Ectodermal cell (in vitro differentiated cells): Measurements from ENCODE around the gene ATP23.

Experiments
- H3K27ac ChIP-seq: 2 replicates; pipeline ENCODE4 v1.7.0; 2013; ENCODE audit warnings: mild to moderate bottlenecking, low read depth, low read length; ENCODE audit not compliant: insufficient read depth, poor library complexity, severe bottlenecking
- H3K27me3 ChIP-seq: 2 replicates; pipeline ENCODE4 v1.7.0; 2013; ENCODE audit warnings: mild to moderate bottlenecking, low read length; ENCODE audit not compliant: insufficient read depth, control insufficient read depth, poor library complexity, severe bottlenecking
- H3K36me3 ChIP-seq: one replicate; pipeline ENCODE4 v1.7.0; 2013; ENCODE audit warnings: low read length; ENCODE audit not compliant: control insufficient read depth, insufficient read depth
- H3K4me1 ChIP-seq: one replicate; pipeline ENCODE4 v1.7.0; 2013; ENCODE audit warnings: low read length; ENCODE audit not compliant: control insufficient read depth, insufficient read depth
- H3K4me3 ChIP-seq: 2 replicates; pipeline ENCODE4 v1.7.0; 2013; ENCODE audit warnings: low read depth, low read length, control low read depth; ENCODE audit not compliant: insufficient read depth
- H3K9me3 ChIP-seq: 2 replicates; pipeline ENCODE4 v1.7.0; 2013; ENCODE audit warnings: mild to moderate bottlenecking, low read length, moderate library complexity; ENCODE audit not compliant: control insufficient read depth
- WGBS, 2 experiments: methylation state at CpG; one replicate each; pipeline ENCODE4 v1.1.7; 2013; ENCODE audit warnings: missing lambda C conversion rate in 2 of 2; 5-methylcytosine and 5-hydroxymethylcytosine counted together

The ATP23 gene

DNA sequence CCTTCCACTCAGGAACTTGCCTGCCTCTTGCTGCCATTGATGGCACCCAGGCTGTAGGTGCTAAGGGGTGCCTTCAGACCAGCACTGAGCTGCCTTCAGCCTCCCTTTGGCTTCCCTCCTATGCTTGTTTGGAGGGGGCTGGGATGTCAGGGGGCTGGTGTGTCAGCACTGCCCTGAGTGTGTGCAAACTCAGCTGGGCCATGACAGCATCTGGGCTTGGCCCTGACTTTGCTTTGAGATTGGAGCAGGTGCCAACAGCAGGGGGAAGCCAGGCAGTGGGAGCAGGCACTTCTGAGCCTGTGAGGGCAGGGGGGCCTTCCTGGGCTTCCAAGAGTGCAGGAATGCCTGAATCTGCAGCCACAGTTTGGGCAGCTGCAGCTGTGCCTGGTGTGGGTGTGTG is 56.9 kb downstream of the ATP23 start:
- no peak overlapping the region for H3K4me3 ChIP-seq
- H3K27ac ChIP-seq = no peak overlapping the region
- H3K27me3 ChIP-seq = no peaks in the 10 kb centered on the region
- H3K9me3 ChIP-seq = peaks cover 5% of the 10 kb centered on the region
- no peaks in the 10 kb centered on the region for H3K36me3 ChIP-seq
- H3K4me1 ChIP-seq = no peaks in the 10 kb centered on the region

DNA sequence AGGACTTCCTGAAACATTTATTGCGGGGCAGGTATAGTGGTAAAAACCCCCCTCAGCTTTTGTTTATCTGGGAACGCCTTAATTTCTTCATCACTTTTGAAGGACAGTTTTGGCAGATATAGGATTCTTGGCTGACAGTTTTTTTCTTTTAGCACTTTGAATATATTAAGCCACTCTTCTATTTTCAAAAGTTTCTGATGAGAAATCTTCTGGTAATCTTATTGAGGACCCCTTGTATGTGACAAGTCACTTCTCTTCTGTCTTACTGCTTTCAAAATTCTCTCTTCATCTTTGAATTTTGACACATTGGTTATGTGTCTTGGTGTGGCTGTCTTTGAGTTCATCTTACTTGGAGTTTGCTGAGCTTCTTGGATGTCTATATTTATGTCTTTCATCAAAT is 59.1 kb downstream of the ATP23 start:
- H3K4me3 ChIP-seq = no peak overlapping the region
- no peaks in the 10 kb centered on the region for H3K36me3 ChIP-seq
- H3K27ac ChIP-seq = no peak overlapping the region
- H3K4me1 ChIP-seq = no peaks in the 10 kb centered on the region
- H3K27me3 ChIP-seq = no peaks in the 10 kb centered on the region
- H3K9me3 ChIP-seq = peaks cover 5% of the 10 kb centered on the region
- WGBS, 2 experiments = 97 to 100% methylated on average over 2 of the region's 2 CpGs

DNA sequence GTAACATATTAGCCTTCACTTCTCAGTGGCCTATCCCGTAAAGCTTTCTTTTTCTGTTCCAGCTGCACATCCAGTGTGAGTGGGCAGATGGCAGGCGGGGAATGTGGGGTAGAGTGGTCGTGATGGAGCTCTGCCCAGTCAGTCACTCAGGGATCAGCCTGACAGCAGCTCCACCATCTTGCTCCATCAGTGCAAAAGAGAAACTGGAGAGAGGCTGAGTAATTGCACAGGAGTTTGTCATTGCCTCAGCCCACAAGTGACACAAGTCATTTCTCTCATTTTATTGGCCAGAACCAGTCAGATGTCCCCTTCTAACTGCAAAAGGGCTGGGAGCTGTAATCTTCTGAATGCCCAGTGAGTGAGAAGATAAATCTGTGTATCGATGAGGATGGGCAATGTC is 66.5 kb downstream of the ATP23 start:
- no peaks in the 10 kb centered on the region for H3K36me3 ChIP-seq
- H3K27ac ChIP-seq = no peak overlapping the region
- H3K4me1 ChIP-seq = no peaks in the 10 kb centered on the region
- no peaks in the 10 kb centered on the region for H3K9me3 ChIP-seq
- H3K27me3 ChIP-seq = no peaks in the 10 kb centered on the region
- no peak overlapping the region for H3K4me3 ChIP-seq
- 91% methylated on average over 4 of the region's 4 CpGs for WGBS, 2 experiments

DNA sequence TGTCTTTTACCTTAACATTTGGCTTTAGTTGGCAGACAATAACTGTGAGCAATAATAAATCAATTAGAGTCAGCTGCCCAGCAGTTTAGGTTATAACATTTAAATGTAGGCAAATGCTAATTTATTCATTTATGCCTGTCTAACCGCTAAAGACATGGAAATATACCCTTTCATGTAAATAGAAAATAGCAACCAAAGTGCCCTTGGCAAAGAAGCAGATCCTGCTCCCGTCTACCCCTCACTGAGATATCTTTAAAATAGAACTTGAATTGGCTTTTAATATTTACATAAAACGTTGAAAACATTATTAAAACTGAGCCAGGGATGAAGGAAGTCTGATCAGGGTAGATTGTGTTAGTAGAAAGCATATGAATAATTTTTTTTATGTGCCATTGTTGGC is 67.3 kb downstream of the ATP23 start:
- 84 to 87% methylated on average over 2 to 3 of the region's 3 CpGs for WGBS, 2 experiments
- no peaks in the 10 kb centered on the region for H3K9me3 ChIP-seq
- H3K36me3 ChIP-seq = no peaks in the 10 kb centered on the region
- H3K4me3 ChIP-seq = no peak overlapping the region
- no peaks in the 10 kb centered on the region for H3K4me1 ChIP-seq
- H3K27ac ChIP-seq = no peak overlapping the region
- no peaks in the 10 kb centered on the region for H3K27me3 ChIP-seq
